GM19467 (cell line): ENCODE results near the gene SMTNL2.
"Not testable (repeated sequence)": the region's sequence is repeated elsewhere in the genome, so short reads cannot be mapped to it uniquely, and the experiment has no call there.

Experiments
- ATAC-seq: cut with Tn5 transposase; IDR thresholded peaks from one replicate; pipeline ENCODE4 v1.9.1; 2021; ENCODE audit warnings: mild to moderate bottlenecking, moderate library complexity; ENCODE audit not compliant: unreplicated experiment

Gene SMTNL2

GRCh38 chr17:4626734-4627256, 42.5 kb downstream of the SMTNL2 start:
- no peak for ATAC-seq

GRCh38 chr17:4631431-4631830, 47.1 kb downstream of the SMTNL2 start:
- no peak for ATAC-seq

- no peak for ATAC-seq
Observed at GRCh38 chr17:4631836-4632580, 47.7 kb downstream of the SMTNL2 start.

GRCh38 chr17:4632581-4632920, 48.2 kb downstream of the SMTNL2 start:
- no peak for ATAC-seq

- ATAC-seq = no peak
Observed at GRCh38 chr17:4633643-4634042, 49.3 kb downstream of the SMTNL2 start.

- no peak for ATAC-seq
Observed at GRCh38 chr17:4634976-4635375, 50.6 kb downstream of the SMTNL2 start.

- no peak for ATAC-seq
Observed at GRCh38 chr17:4635823-4636375, 51.6 kb downstream of the SMTNL2 start.

GRCh38 chr17:4636474-4637100, 52.3 kb downstream of the SMTNL2 start:
- no peak for ATAC-seq

- not testable (repeated sequence) for ATAC-seq
Observed at GRCh38 chr17:4638766-4639165, 54.4 kb downstream of the SMTNL2 start.

GRCh38 chr17:4639301-4640059, 55.2 kb downstream of the SMTNL2 start:
- ATAC-seq = not testable (repeated sequence)

GRCh38 chr17:4640569-4641188, 56.4 kb downstream of the SMTNL2 start:
- not testable (repeated sequence) for ATAC-seq

GRCh38 chr17:4641297-4642195, 57.2 kb downstream of the SMTNL2 start, which contains the start of gene ALOX15:
ALOX15 (minus strand) TSS chr17:4641678; CDS start chr17:4641651, 27 bp downstream.
- no peak for ATAC-seq

GRCh38 chr17:4642286-4642685, 58.0 kb downstream of the SMTNL2 start:
- no peak for ATAC-seq

- no peak for ATAC-seq
Observed at GRCh38 chr17:4643676-4644075, 59.3 kb downstream of the SMTNL2 start.

GRCh38 chr17:4645642-4646041, 61.3 kb downstream of the SMTNL2 start:
- no peak for ATAC-seq

GRCh38 chr17:4648741-4649140, 64.4 kb downstream of the SMTNL2 start:
- ATAC-seq = no peak

- no peak for ATAC-seq
Observed at GRCh38 chr17:4652997-4653396, 68.7 kb downstream of the SMTNL2 start.

- ATAC-seq = not testable (repeated sequence)
Observed at GRCh38 chr17:4655933-4656332, 71.6 kb downstream of the SMTNL2 start.

GRCh38 chr17:4657678-4658077, 73.3 kb downstream of the SMTNL2 start:
- ATAC-seq = no peak
